IMR-90 (cell line): ENCODE measurements around the gene PAN3. TPM values are rescaled to one million over a fixed set of nuclear protein-coding genes. Genes with fewer than 3 reads are reported as not detected.

ENCODE experiments used
- ATAC-seq: fragments of 200-7000 bp; cut with Tn5 transposase; 2 replicates; pipeline ENCODE4 v1.9.1; 2020; ENCODE audit warnings: low read depth, mild to moderate bottlenecking, moderate library complexity
- BruUV-seq: library from RNA; stranded (reverse); fragments of 400-500 nt; replicated peaks from 2 replicates; lab custom pipeline; 2021; lab: Mats Ljungman, UMichigan
- CTCF ChIA-PET: fragments of 300-600 bp; formaldehyde crosslinking; extraction: SDS; loops from one replicate; lab custom pipeline; 2021; ENCODE audit warnings: antibody characterized with exemption; lab: Yijun Ruan, JAX
- POLR2A ChIA-PET: fragments of 300-600 bp; sonication (Branson Sonifier 250); formaldehyde crosslinking; loops from one replicate; lab custom pipeline; 2022; ENCODE audit warnings: antibody characterized with exemption; ENCODE audit not compliant: unreplicated experiment; lab: Charles Lee
- DNase-seq: peaks from one replicate; pipeline ENCODE4 v3.0.0; 2013
- H2AFZ ChIP-seq: replicated peaks from 2 replicates; pipeline ENCODE3; 2013; ENCODE audit warnings: low read length, mild to moderate bottlenecking; ENCODE audit not compliant: poor library complexity
- H2AK5ac ChIP-seq: 2 replicates; pipeline ENCODE4 v1.6.1; 2013; ENCODE audit warnings: low read depth, low read length, inconsistent platforms
- H2AK9ac ChIP-seq: replicated peaks from 2 replicates; pipeline ENCODE3; 2013; ENCODE audit warnings: mild to moderate bottlenecking, low read depth, low read length, moderate library complexity; ENCODE audit not compliant: poor library complexity
- H2BK120ac ChIP-seq: 2 replicates; pipeline ENCODE4 v1.6.1; 2013; ENCODE audit warnings: low read depth, low read length, inconsistent platforms
- H2BK15ac ChIP-seq: 3 replicates; pipeline ENCODE4 v1.6.1; 2013; ENCODE audit warnings: low read depth, low read length, inconsistent platforms
- H2BK20ac ChIP-seq: 2 replicates; pipeline ENCODE4 v1.6.1; 2013; ENCODE audit warnings: low read depth, mild to moderate bottlenecking, inconsistent platforms, low read length, moderate library complexity
- H2BK5ac ChIP-seq: 2 replicates; pipeline ENCODE4 v1.6.1; 2013; ENCODE audit warnings: mild to moderate bottlenecking, low read depth, low read length, inconsistent platforms; ENCODE audit not compliant: poor library complexity, severe bottlenecking
- H3K14ac ChIP-seq: replicated peaks from 2 replicates; pipeline ENCODE4 v1.6.1; 2013; ENCODE audit warnings: low read depth, low read length, inconsistent platforms
- H3K18ac ChIP-seq: 2 replicates; pipeline ENCODE4 v1.6.1; 2013; ENCODE audit warnings: low read depth, low read length, control low read depth
- H3K23ac ChIP-seq: 2 replicates; pipeline ENCODE4 v1.6.1; 2013; ENCODE audit warnings: low read depth, low read length, inconsistent platforms
- H3K27ac ChIP-seq: 2 replicates; pipeline ENCODE4 v1.5.1; 2013; ENCODE audit warnings: mild to moderate bottlenecking, control low read depth, low read length; ENCODE audit not compliant: insufficient read depth
- H3K27me3 ChIP-seq: 2 replicates; pipeline ENCODE4 v1.6.1; 2013; ENCODE audit warnings: low read length; ENCODE audit not compliant: control insufficient read depth, insufficient read depth
- H3K36me3 ChIP-seq: 2 replicates; pipeline ENCODE4 v1.6.1; 2013; ENCODE audit warnings: low read length, mixed read lengths; ENCODE audit not compliant: control insufficient read depth, insufficient read depth
- H3K4ac ChIP-seq: 2 replicates; pipeline ENCODE4 v1.6.1; 2013; ENCODE audit warnings: low read depth, low read length, inconsistent platforms
- H3K4me1 ChIP-seq: 2 replicates; pipeline ENCODE4 v1.6.1; 2013; ENCODE audit warnings: low read length, mixed read lengths; ENCODE audit not compliant: control insufficient read depth, insufficient read depth
- H3K4me2 ChIP-seq: 2 replicates; pipeline ENCODE4 v1.6.1; 2013; ENCODE audit warnings: low read depth, mild to moderate bottlenecking, control low read depth, low read length, moderate library complexity
- H3K4me3 ChIP-seq: 2 replicates; pipeline ENCODE4 v1.5.1; 2013; ENCODE audit warnings: low read depth, mild to moderate bottlenecking, control low read depth, low read length, moderate library complexity; ENCODE audit not compliant: insufficient read depth
- H3K56ac ChIP-seq: 2 replicates; pipeline ENCODE4 v1.6.1; 2013; ENCODE audit warnings: low read length, inconsistent platforms; ENCODE audit not compliant: insufficient read depth; ENCODE audit errors: extremely low read depth
- H3K79me1 ChIP-seq, 2 experiments: 2 replicates each; pipeline ENCODE4 v1.6.1; 2013; ENCODE audit warnings: low read length in 2 of 2, inconsistent platforms in 1 of 2, low read depth in 1 of 2
- H3K9ac ChIP-seq: 2 replicates; pipeline ENCODE4 v1.6.1; 2013; ENCODE audit warnings: low read depth, low read length, control low read depth
- H3K9me1 ChIP-seq: 2 replicates; pipeline ENCODE4 v1.6.1; 2013; ENCODE audit warnings: low read length, inconsistent platforms; ENCODE audit not compliant: insufficient read depth
- H3K9me3 ChIP-seq: 2 replicates; pipeline ENCODE4 v1.6.1; 2013; ENCODE audit warnings: low read length; ENCODE audit not compliant: control insufficient read depth, insufficient read depth
- H4K20me1 ChIP-seq: 2 replicates; pipeline ENCODE4 v1.6.1; 2013; ENCODE audit warnings: low read length, inconsistent platforms; ENCODE audit not compliant: insufficient read depth
- H4K5ac ChIP-seq: 2 replicates; pipeline ENCODE4 v1.6.1; 2013; ENCODE audit warnings: mild to moderate bottlenecking, low read depth, low read length, control low read depth
- H4K8ac ChIP-seq, 2 experiments: 2 replicates each; pipeline ENCODE4 v1.6.1; 2013; ENCODE audit warnings: low read depth in 2 of 2, low read length in 2 of 2, control low read depth in 1 of 2, inconsistent platforms in 1 of 2
- H4K91ac ChIP-seq: 2 replicates; pipeline ENCODE4 v1.6.1; 2013; ENCODE audit warnings: low read depth, low read length, inconsistent platforms; ENCODE audit not compliant: insufficient read depth
- ELK1 ChIP-seq: fragments of 150-350 bp; IDR thresholded peaks from 2 replicates; pipeline ENCODE4 v1.6.1; 2016; ENCODE audit warnings: low read depth, mild to moderate bottlenecking, low read length, moderate library complexity, borderline replicate concordance
- POLR2A ChIP-seq: IDR thresholded peaks from 2 replicates; pipeline ENCODE4 v1.6.1; 2012; ENCODE audit warnings: mild to moderate bottlenecking, low read depth, low read length
- WGBS, 2 experiments: methylation state at CpG; one replicate each; pipeline versions ENCODE4 v1.1.5 to v1.1.7; 2013; ENCODE audit warnings: missing lambda C conversion rate in 2 of 2; ENCODE audit not compliant: insufficient read length in 1 of 2; ENCODE audit errors: extremely low coverage in 2 of 2; 5-methylcytosine and 5-hydroxymethylcytosine counted together
- dilution Hi-C: fragments of 300-500 bp; cut with HindIII; formaldehyde crosslinking; loops from one replicate; pipeline ENCODE4 v1.14.3; 2018; ENCODE audit warnings: low sequenced_read_pairs; ENCODE audit not compliant: unreplicated experiment
- in situ Hi-C: fragments of 300-500 bp; cut with MboI; formaldehyde crosslinking; loops from 3 replicates; pipeline ENCODE4 v1.14.3; 2019; ENCODE audit warnings: low sequenced_read_pairs, inconsistent platforms, mixed read lengths
- intact Hi-C: fragments of 100-400 bp; cut with micrococcal nuclease; formaldehyde crosslinking; loops from 2 replicates; pipeline ENCODE4 v1.10.0; 2022
- polyA plus RNA-seq, 3 experiments: library from polyadenylated mRNA; depleted of rRNA; stranded (reverse); fragments of >200 nt; gene quantifications; 2 replicates each; pipeline ENCODE4 v1.2.3, GENCODE V29; 2012; ENCODE audit warnings: low replicate concordance in 1 of 3
- total RNA-seq: library from RNA; depleted of rRNA; stranded (reverse); fragments of >200 nt; gene quantifications from 2 replicates; pipeline ENCODE4 v1.2.3, GENCODE V29; 2012

Gene PAN3
- total and polyA plus RNA-seq, 2 of the 4 experiments (the other 2 are of a cell fraction), result 6.6 to 15.1 TPM

GRCh38 chr13:28219408-28220099 lies 81.2 kb downstream of the PAN3 start:
- H3K9me1 ChIP-seq, result no peaks in the 10 kb centered on the region
- H3K36me3 ChIP-seq, result peaks cover 3% of the 10 kb centered on the region; the same call in 1 of the 2 replicates
- H3K9me3 ChIP-seq, result no peaks in the 10 kb centered on the region
- H3K14ac ChIP-seq, result no peak overlapping the region
- H2BK20ac ChIP-seq, result no peak overlapping the region
- H3K9ac ChIP-seq, result no peak overlapping the region
- no peak overlapping the region for H2BK5ac ChIP-seq
- intact Hi-C loops, result loop anchor here (5.0 kb wide), 1 partner anchor 77 kb away; no protein-coding TSS in a partner anchor
- TF ChIP-seq ELK1 (no peak), POLR2A (no peak)
- H2AK9ac ChIP-seq, result no peak overlapping the region
- no peak overlapping the region for H2AFZ ChIP-seq
- no peaks in the 10 kb centered on the region for H4K20me1 ChIP-seq
- H2BK15ac ChIP-seq, result no peak overlapping the region
- no peak overlapping the region for H2AK5ac ChIP-seq
- ATAC-seq (no peak), DNase-seq (no peak)
- no peak overlapping the region for H3K4ac ChIP-seq
- POLR2A ChIA-PET, result no interaction called here
- peaks cover 2 to 14% of the 10 kb centered on the region in 2 experiments for H3K79me1 ChIP-seq
- H3K27me3 ChIP-seq, result no peaks in the 10 kb centered on the region
- H3K56ac ChIP-seq, result no peak overlapping the region
- H4K8ac ChIP-seq, result no peak overlapping the region
- H2BK120ac ChIP-seq, result no peak overlapping the region
- no peaks in the 10 kb centered on the region for H3K4me1 ChIP-seq
- no peak overlapping the region for H3K27ac ChIP-seq
- in situ Hi-C loops, result no loop called here
- CTCF ChIA-PET, result no interaction called here
- H4K91ac ChIP-seq, result no peak overlapping the region
- H3K4me2 ChIP-seq, result no peak overlapping the region
- H3K23ac ChIP-seq, result no peak overlapping the region
- dilution Hi-C loops, result no loop called here
- H4K5ac ChIP-seq, result no peak overlapping the region
- WGBS, 2 experiments, result no CpG with 5 or more reads among the region's 4 CpGs
- H3K4me3 ChIP-seq, result no peak overlapping the region
- no peak overlapping the region for H3K18ac ChIP-seq
- no TSS peak for BruUV-seq
